Suppressor macrophage treated with lipopolysaccharide for 1 hour (primary cell): Measurements from ENCODE around the gene ARAP3.

Experiments used
- DNase-seq, 3 donors: peaks; one replicate each; pipeline ENCODE4 v3.0.0-alpha.2; 2020 to 2022

ARAP3 gene

GRCh38 chr5:141665995-141666940, 15.8 kb downstream of the ARAP3 start:
- no peak for DNase-seq

GRCh38 chr5:141664733-141665461, 17.1 kb downstream of the ARAP3 start:
- peak; percentile 80 to 85 (median 85) for DNase-seq

- no peak for DNase-seq
These were observed 18.5 kb downstream of the ARAP3 start for GRCh38 chr5:141663506-141663905.

DNA sequence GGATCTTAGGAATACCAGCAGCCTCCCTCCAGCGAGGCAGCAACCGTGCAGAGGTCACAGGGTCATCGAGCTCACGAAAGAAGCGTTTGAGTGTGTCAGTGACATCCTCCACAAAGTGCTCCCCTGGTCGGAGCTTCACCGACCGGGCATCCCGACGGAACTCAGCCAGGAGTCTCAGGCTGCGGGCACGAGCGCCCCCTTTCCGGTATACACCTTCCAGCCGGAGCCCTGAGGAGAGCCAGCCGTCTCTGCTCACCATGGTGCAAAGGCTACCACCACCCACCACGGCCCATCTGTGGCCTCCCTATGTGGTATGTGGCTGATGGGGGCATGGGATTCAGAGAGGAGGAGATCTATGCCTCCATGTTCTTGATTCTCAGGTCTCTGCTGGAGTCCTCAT, 20.0 kb downstream of the ARAP3 start:
- DNase-seq: no peak

DNA sequence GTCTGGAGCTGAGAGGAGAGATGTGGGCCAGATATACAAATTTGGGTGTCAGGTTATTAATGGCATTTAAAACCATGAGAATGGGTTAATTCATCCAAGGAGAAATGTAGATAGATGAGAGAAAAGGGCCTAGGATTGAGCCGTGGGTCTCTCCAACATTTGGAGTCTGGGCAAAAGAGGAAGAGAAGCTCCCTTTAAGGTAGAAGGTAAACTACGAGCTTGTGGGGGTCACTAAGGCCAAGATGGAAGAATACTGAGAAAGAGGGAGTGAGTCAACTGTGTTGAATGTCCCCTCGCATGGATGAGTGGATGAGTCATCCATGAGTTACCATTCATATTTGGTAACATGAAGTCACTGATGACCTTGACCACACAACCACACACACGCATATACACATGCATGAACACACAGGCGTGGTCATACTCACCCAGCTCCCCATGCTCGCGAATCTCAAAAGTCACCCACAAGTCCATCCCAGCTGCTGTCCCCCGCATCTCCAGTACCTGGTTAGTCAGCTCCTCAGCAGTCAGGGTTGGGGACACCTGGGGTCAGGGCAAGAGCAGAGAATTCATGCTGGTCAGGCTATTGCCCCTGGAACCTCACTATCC, 24.0 kb downstream of the ARAP3 start:
- DNase-seq: peak; percentile 46 to 73 (median 71)

GRCh38 chr5:141657404-141657803, 24.6 kb downstream of the ARAP3 start:
- DNase-seq: no peak

GRCh38 chr5:141656396-141656795, 25.6 kb downstream of the ARAP3 start:
- DNase-seq: no peak

GRCh38 chr5:141655020-141655419, 27.0 kb downstream of the ARAP3 start:
- no peak for DNase-seq

GRCh38 chr5:141654298-141654697, 27.7 kb downstream of the ARAP3 start:
- no peak for DNase-seq

DNA sequence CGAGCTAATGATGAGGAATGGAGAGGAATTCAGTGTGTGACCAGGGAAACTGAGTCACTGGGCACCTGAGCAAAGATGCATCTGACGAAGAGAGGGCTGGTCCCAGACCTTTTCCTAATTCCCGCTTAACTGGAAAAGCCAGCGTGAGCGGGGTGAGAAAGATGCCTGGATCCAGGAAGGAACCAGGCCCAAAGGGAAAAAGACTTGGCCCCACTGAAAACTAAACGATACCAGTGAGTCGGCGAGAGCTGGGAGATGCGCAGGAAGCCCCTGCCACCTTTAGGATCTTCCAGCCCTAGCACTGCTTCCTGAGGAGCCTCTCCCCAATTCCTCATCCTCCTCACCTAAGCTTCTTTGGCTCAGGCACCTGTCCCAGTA, 30.3 kb downstream of the ARAP3 start:
- no peak for DNase-seq

GRCh38 chr5:141650851-141651727, 30.9 kb downstream of the ARAP3 start, which contains the start of gene FCHSD1:
Gene FCHSD1 (minus strand): TSS chr5:141651418. CDS start chr5:141651368, 50 bp downstream.
- peak; percentile 85 to 95 (median 92) for DNase-seq

DNA sequence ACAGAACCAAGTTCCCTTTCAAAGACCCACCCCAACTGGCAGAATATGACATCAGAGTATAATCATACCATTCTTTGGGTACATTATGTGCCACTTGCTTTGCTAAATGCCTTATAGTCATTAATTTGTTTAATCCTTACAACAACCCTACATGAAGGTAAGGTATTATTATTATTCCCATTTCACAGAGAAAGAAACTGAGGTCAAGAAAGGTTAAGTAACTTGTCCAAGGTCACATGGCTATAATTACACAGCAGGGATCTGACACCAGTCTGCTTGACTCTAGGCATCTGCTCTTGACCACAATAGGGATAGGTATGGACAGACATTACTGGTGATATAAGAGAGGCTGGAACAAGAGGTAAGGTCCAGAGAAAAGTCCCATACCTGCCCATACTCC, 32.1 kb downstream of the ARAP3 start:
- DNase-seq: no peak

DNA sequence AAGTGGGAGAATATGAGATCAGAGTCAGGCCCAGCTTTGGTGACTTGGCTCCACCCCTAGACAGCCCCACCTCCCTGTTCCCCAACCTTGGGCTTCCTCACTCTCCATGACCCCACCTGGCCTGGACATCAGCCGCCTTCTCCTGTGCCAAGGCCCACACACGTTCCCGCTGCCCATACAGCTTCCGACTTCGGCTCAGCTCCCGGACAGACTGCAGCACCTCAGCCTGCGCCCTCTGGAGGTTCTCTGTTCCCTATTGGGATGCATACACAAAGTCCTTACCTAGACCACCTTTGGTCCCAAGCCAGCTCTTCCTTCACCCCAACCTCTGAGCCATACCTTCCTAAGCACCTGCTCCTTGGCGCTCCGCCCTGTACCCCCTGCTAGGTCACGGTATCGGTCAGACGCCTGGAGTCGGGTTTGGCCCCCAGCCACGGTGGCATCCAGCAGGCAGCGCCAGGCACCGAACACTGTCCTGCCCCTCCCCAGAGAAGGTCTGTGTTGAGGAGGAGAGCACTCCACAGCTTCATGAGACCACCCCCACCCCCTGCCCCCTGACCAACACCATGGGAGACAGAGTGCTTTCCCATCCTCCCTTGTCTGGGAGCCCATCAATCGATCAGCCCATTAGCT, 32.9 kb downstream of the ARAP3 start:
- DNase-seq: no peak

DNA sequence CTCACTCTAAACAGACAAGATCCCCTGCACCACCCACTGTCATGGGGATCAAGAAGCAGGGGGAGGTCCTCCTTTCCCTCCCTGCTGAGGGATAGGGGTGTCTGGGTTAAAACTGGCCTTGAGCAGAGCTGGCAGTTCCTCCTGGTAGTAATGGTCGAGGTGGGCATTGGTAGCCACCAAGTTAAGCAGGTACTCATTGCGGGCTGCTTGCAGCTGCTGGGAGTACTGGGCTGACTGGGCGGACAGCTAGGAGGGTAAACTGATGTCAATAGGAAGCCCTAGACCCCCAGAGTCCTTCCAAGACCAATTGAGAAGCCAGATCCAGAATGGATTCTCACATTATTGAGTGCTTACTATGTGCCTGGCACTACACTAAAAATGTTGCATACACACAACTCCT, 34.2 kb downstream of the ARAP3 start:
- no peak for DNase-seq

DNA sequence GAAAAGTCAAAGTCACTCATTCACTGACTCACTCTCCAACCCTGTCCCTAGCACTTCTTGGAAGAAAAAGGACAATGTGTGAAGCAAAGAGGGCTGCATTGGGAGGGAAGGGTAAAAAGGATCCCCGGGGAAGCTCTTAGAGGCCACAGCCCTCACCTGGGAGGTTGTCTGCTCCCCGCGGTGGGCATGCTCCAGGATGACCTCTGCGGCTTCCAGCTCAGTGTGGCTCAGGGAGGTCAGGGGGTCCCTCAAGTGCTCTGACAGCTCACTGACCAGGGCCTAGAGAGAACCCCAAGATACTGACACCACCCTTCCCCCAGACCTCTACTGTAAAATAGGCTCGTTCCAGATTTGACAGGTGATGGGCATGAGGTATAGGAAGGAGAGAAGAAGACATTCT, 34.8 kb downstream of the ARAP3 start:
- DNase-seq: no peak

DNA sequence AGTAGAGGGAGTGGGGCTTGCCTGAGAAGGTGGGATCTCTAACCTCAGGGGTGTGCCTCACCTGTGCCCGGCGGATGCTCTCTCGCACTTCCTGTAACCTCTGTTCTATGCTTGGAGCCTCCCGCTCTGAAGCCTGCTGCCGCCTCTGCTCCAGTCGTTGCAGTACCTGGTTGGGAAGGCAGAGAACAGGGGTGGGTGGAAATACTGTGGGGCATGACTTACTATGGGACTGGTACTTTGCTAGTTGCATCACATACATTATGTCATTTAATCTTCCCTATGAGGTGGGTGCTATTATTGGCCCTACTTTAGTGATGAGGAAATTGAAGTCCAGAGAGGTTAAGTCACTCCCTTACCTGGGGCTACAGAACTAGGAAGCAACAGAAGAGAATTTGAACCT, 36.0 kb downstream of the ARAP3 start:
- DNase-seq: no peak

- DNase-seq: peak; percentile 40 to 66 (median 42)
These were observed 40.3 kb downstream of the ARAP3 start for GRCh38 chr5:141641634-141642267.

DNA sequence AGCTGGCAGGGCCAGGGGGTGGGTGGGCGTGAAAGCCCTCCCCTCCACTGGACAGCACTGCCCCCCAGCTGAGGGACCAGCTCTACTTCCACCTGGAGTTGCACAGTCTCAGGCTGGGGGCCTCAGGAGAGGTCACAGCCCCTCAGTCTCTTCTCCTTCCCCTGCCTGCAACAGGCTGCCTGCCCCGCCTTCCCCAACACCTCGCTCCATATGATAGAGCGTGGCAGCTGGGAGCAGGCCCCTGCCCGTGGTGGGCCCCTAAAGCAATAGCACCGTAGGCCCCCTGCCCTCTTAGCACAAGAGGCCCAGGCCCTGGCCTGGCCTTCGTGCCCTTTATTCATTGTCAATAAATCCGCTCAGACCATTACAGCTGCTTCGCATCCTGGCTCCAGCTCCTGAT, 41.3 kb downstream of the ARAP3 start:
- no peak for DNase-seq

GRCh38 chr5:141640051-141640415, 42.0 kb downstream of the ARAP3 start:
- no peak for DNase-seq

GRCh38 chr5:141639357-141640050, 42.5 kb downstream of the ARAP3 start:
- DNase-seq: no peak

- no peak for DNase-seq
These were observed 43.3 kb downstream of the ARAP3 start for GRCh38 chr5:141638771-141639170.
